Loucy (cell line): ENCODE results near the gene ECEL1.

Experiments
- H2AFZ ChIP-seq: fragments of 200-600 bp; sonication (generic); 2 replicates; pipeline ENCODE4 v1.6.0; 2016; ENCODE audit warnings: antibody characterized with exemption, mild to moderate bottlenecking, low read length, moderate library complexity
- H3F3A ChIP-seq: fragments of 200-600 bp; 2 replicates; pipeline ENCODE4 v1.6.0; 2016; ENCODE audit warnings: antibody characterized with exemption, low read depth, mild to moderate bottlenecking
- H3K27me3 ChIP-seq: fragments of 200-600 bp; sonication (generic); 2 replicates; pipeline ENCODE4 v1.6.1; 2014; ENCODE audit warnings: low read length, mild to moderate bottlenecking; ENCODE audit not compliant: insufficient read depth, poor library complexity, severe bottlenecking
- H3K36me3 ChIP-seq: fragments of 200-600 bp; sonication (generic); 2 replicates; pipeline ENCODE4 v1.6.1; 2016; ENCODE audit warnings: low read length; ENCODE audit not compliant: insufficient read depth
- H3K4me1 ChIP-seq: fragments of 200-600 bp; sonication (generic); 2 replicates; pipeline ENCODE4 v1.5.1; 2014; ENCODE audit warnings: low read length, mild to moderate bottlenecking; ENCODE audit not compliant: insufficient read depth, poor library complexity, severe bottlenecking
- H3K4me2 ChIP-seq: fragments of 200-600 bp; sonication (generic); 2 replicates; pipeline ENCODE4 v1.6.0; 2014; ENCODE audit warnings: antibody characterized with exemption, low read length, low read depth, mild to moderate bottlenecking; ENCODE audit not compliant: poor library complexity, severe bottlenecking
- H3K4me3 ChIP-seq: fragments of 200-600 bp; sonication (generic); 2 replicates; pipeline ENCODE4 v1.5.1; 2014; ENCODE audit warnings: low read length, mild to moderate bottlenecking, mixed read lengths; ENCODE audit not compliant: poor library complexity, severe bottlenecking
- H3K79me2 ChIP-seq: fragments of 200-600 bp; sonication (generic); 2 replicates; pipeline ENCODE4 v1.6.1; 2014; ENCODE audit warnings: low read length; ENCODE audit not compliant: insufficient read depth
- H3K9ac ChIP-seq: fragments of 200-600 bp; sonication (generic); 2 replicates; pipeline ENCODE4 v1.6.0; 2014; ENCODE audit warnings: mild to moderate bottlenecking, low read depth, low read length, moderate library complexity; ENCODE audit not compliant: poor library complexity, severe bottlenecking
- H3K9me2 ChIP-seq: fragments of 200-600 bp; sonication (generic); replicated peaks from 2 replicates; pipeline ENCODE4 v1.6.1; 2016; ENCODE audit warnings: low read depth, low read length, mixed read lengths
- H3K9me3 ChIP-seq: fragments of 200-600 bp; sonication (generic); 2 replicates; pipeline ENCODE4 v1.6.1; 2014; ENCODE audit warnings: mild to moderate bottlenecking, antibody characterized with exemption, low read length, low read depth; ENCODE audit not compliant: insufficient read depth
- H4K20me1 ChIP-seq: fragments of 200-600 bp; sonication (generic); 2 replicates; pipeline ENCODE4 v1.6.0; 2014; ENCODE audit warnings: antibody characterized with exemption, low read length, mild to moderate bottlenecking; ENCODE audit not compliant: insufficient read depth, poor library complexity, severe bottlenecking
- CTCF ChIP-seq: fragments of 200-600 bp; sonication (generic); conservative IDR thresholded peaks from 2 replicates; pipeline ENCODE4 v1.5.1; 2014; ENCODE audit warnings: mild to moderate bottlenecking, antibody characterized with exemption, low read length
- EZH2phosphoT487 ChIP-seq: fragments of 200-600 bp; IDR thresholded peaks from 2 replicates; pipeline ENCODE4 v1.6.1; 2018; ENCODE audit warnings: antibody characterized with exemption, mild to moderate bottlenecking, moderate library complexity, borderline replicate concordance

ECEL1 gene

GRCh38 chr2:232493701-232494474, 6.3 kb upstream of the ECEL1 start:
- Histone ChIP-seq H3K79me2 (no peaks in the 10 kb centered on the region), H3K36me3 (no peaks in the 10 kb centered on the region), H3K9ac (no peak overlapping the region), H3K9me3 (no peaks in the 10 kb centered on the region), H3K9me2 (no peaks in the 10 kb centered on the region), H3K4me3 (no peak overlapping the region), H3F3A (no peaks in the 10 kb centered on the region), H3K27me3 (no peaks in the 10 kb centered on the region), H4K20me1 (no peaks in the 10 kb centered on the region), H3K4me2 (no peak overlapping the region), H3K4me1 (no peaks in the 10 kb centered on the region), H2AFZ (no peak overlapping the region)
- TF ChIP-seq CTCF = no peak

GRCh38 chr2:232492963-232493700, 5.5 kb upstream of the ECEL1 start:
- Histone ChIP-seq H4K20me1 (no peaks in the 10 kb centered on the region), H3K9ac (no peak overlapping the region), H2AFZ (no peak overlapping the region), H3K79me2 (no peaks in the 10 kb centered on the region), H3K36me3 (no peaks in the 10 kb centered on the region), H3K4me3 (no peak overlapping the region), H3K4me2 (no peak overlapping the region), H3K9me2 (no peaks in the 10 kb centered on the region), H3K27me3 (peaks cover under 1% of the 10 kb centered on the region), H3K9me3 (no peaks in the 10 kb centered on the region), H3F3A (no peaks in the 10 kb centered on the region), H3K4me1 (no peaks in the 10 kb centered on the region)
- TF ChIP-seq EZH2phosphoT487 (no peak), CTCF (no peak)

GRCh38 chr2:232492236-232492848, 4.7 kb upstream of the ECEL1 start:
- H2AFZ ChIP-seq = no peak overlapping the region
- H3K36me3 ChIP-seq = no peaks in the 10 kb centered on the region
- H3K9me2 ChIP-seq = no peaks in the 10 kb centered on the region

More at GRCh38 chr2:232492236-232492848, 4.7 kb upstream of the ECEL1 start:
- no peaks in the 10 kb centered on the region for H3F3A ChIP-seq
- H4K20me1 ChIP-seq = no peaks in the 10 kb centered on the region
- TF ChIP-seq EZH2phosphoT487 (no peak), CTCF (no peak)
- no peaks in the 10 kb centered on the region for H3K79me2 ChIP-seq
- peaks cover 5% of the 10 kb centered on the region for H3K27me3 ChIP-seq
- H3K4me1 ChIP-seq = no peaks in the 10 kb centered on the region
- H3K9me3 ChIP-seq = no peaks in the 10 kb centered on the region
- H3K9ac ChIP-seq = no peak overlapping the region
- H3K4me3 ChIP-seq = no peak overlapping the region
- H3K4me2 ChIP-seq = no peak overlapping the region
